Measurements from ENCODE around the gene KRT78. TPM values are rescaled to one million over a fixed set of nuclear protein-coding genes. Genes with fewer than 3 reads are reported as not detected.

The KRT78 gene
- total RNA-seq, 1 experiment from 2014 or later: 0.15 TPM

GRCh38 chr12:52846356-52846970 is 2.3 kb downstream of the KRT78 start:
- no peak overlapping the region for H3K4me3 ChIP-seq (ENCODE audit: low read length)
- H3K27me3 ChIP-seq (ENCODE audit: low read length): no peaks in the 10 kb centered on the region
- peak overlapping the region; percentile 11; the same call in 1 of the 2 replicates for H3K9ac ChIP-seq (ENCODE audit: low read length)
- DNase-seq: no peak
- peak overlapping the region; percentile 75 for H3K27ac ChIP-seq (ENCODE audit: low read length)
- CTCF ChIA-PET: no interaction called here
- no peak for ATAC-seq
- no peaks in the 10 kb centered on the region for H3F3A ChIP-seq (ENCODE audit: low read length, unreplicated experiment)
- H3K9me2 ChIP-seq (replicated peaks; ENCODE audit: low read length): no peaks in the 10 kb centered on the region
- intact Hi-C loops (cut with micrococcal nuclease): no loop called here
- BruUV-seq (replicated peaks): no TSS peak
- H2AFZ ChIP-seq (ENCODE audit: low read length): no peak overlapping the region
- H4K20me1 ChIP-seq (ENCODE audit: low read length): no peaks in the 10 kb centered on the region
- peaks cover 15% of the 10 kb centered on the region for H3K4me1 ChIP-seq (ENCODE audit: insufficient read depth, low read length)
- TF ChIP-seq EZH2 (IDR thresholded peaks at IDR 0.05; ENCODE audit: low read length, unreplicated experiment) (no peak), EZH2phosphoT487 (IDR thresholded peaks at IDR 0.05; ENCODE audit: borderline replicate concordance, low read length) (no peak), CTCF (conservative IDR thresholded peaks at IDR 0.05; ENCODE audit: low read depth, low read length) (no peak)
- POLR2A ChIA-PET (ENCODE audit: unreplicated experiment): no interaction called here
- no peaks in the 10 kb centered on the region for H3K36me3 ChIP-seq (ENCODE audit: low read depth, low read length)
- H3K4me2 ChIP-seq (ENCODE audit: low read length): no peak overlapping the region
- no peaks in the 10 kb centered on the region for H3K9me3 ChIP-seq (ENCODE audit: low read length)
- H3K79me2 ChIP-seq (ENCODE audit: low read length): no peaks in the 10 kb centered on the region

GRCh38 chr12:52845946-52846345 is 2.8 kb downstream of the KRT78 start:
- intact Hi-C loops (cut with micrococcal nuclease): no loop called here

More at GRCh38 chr12:52845946-52846345, 2.8 kb downstream of the KRT78 start:
- Histone ChIP-seq H3K9me3 (ENCODE audit: low read length) (no peaks in the 10 kb centered on the region), H3K27ac (ENCODE audit: low read length) (no peak overlapping the region), H2AFZ (ENCODE audit: low read length) (no peak overlapping the region), H4K20me1 (ENCODE audit: low read length) (no peaks in the 10 kb centered on the region), H3K79me2 (ENCODE audit: low read length) (no peaks in the 10 kb centered on the region), H3K4me2 (ENCODE audit: low read length) (no peak overlapping the region), H3K4me3 (ENCODE audit: low read length) (no peak overlapping the region), H3K9me2 (replicated peaks; ENCODE audit: low read length) (no peaks in the 10 kb centered on the region), H3K36me3 (ENCODE audit: low read depth, low read length) (no peaks in the 10 kb centered on the region), H3K9ac (ENCODE audit: low read length) (no peak overlapping the region), H3F3A (ENCODE audit: low read length, unreplicated experiment) (no peaks in the 10 kb centered on the region), H3K27me3 (ENCODE audit: low read length) (no peaks in the 10 kb centered on the region), H3K4me1 (ENCODE audit: insufficient read depth, low read length) (peaks cover 15% of the 10 kb centered on the region)
- ATAC-seq: no peak
- CTCF ChIA-PET: no interaction called here
- TF ChIP-seq EZH2phosphoT487 (IDR thresholded peaks at IDR 0.05; ENCODE audit: borderline replicate concordance, low read length): no peak
- TF ChIP-seq CTCF (conservative IDR thresholded peaks at IDR 0.05; ENCODE audit: low read depth, low read length): no peak
- TF ChIP-seq EZH2 (IDR thresholded peaks at IDR 0.05; ENCODE audit: low read length, unreplicated experiment): no peak
- BruUV-seq (replicated peaks): no TSS peak
- POLR2A ChIA-PET (ENCODE audit: unreplicated experiment): no interaction called here
- DNase-seq: no peak
